ENCODE results near the gene PCDH9.

The PCDH9 gene

GRCh38 chr13:67225252-67226159 is 4.6 kb downstream of the PCDH9 start:
- DNase-seq: no peak

- DNase-seq: peak; percentile 40
These were observed 5.8 kb downstream of the PCDH9 start for GRCh38 chr13:67224148-67224846.

- DNase-seq: no peak
These were observed 6.4 kb downstream of the PCDH9 start for GRCh38 chr13:67223742-67224141.

- no peak for DNase-seq
These were observed 7.1 kb downstream of the PCDH9 start for GRCh38 chr13:67223024-67223423.

- no peak for DNase-seq
These were observed 8.4 kb downstream of the PCDH9 start for GRCh38 chr13:67221630-67222226.

GRCh38 chr13:67219113-67219512 is 11.0 kb downstream of the PCDH9 start:
- no peak for DNase-seq

- DNase-seq: no peak
These were observed 12.3 kb downstream of the PCDH9 start for GRCh38 chr13:67217880-67218279.

GRCh38 chr13:67216864-67217263 is 13.3 kb downstream of the PCDH9 start:
- DNase-seq: no peak

GRCh38 chr13:67210208-67210607 is 19.9 kb downstream of the PCDH9 start:
- no peak for DNase-seq

GRCh38 chr13:67208552-67208951 is 21.6 kb downstream of the PCDH9 start:
- no peak for DNase-seq

GRCh38 chr13:67204764-67205163 is 25.4 kb downstream of the PCDH9 start:
- DNase-seq: no peak

GRCh38 chr13:67200605-67201004 is 29.5 kb downstream of the PCDH9 start:
- DNase-seq: no peak

- no peak for DNase-seq
These were observed 30.0 kb downstream of the PCDH9 start for GRCh38 chr13:67200183-67200582.

- DNase-seq: no peak
These were observed 32.4 kb downstream of the PCDH9 start for GRCh38 chr13:67197704-67198103.

GRCh38 chr13:67193979-67194378 is 36.2 kb downstream of the PCDH9 start:
- DNase-seq: no peak

- DNase-seq: no peak
These were observed 37.4 kb downstream of the PCDH9 start for GRCh38 chr13:67192751-67193150.

- no peak for DNase-seq
These were observed 43.1 kb downstream of the PCDH9 start for GRCh38 chr13:67186995-67187569.

- DNase-seq: no peak
These were observed 45.9 kb downstream of the PCDH9 start for GRCh38 chr13:67184247-67184646.

- DNase-seq: no peak
These were observed 47.0 kb downstream of the PCDH9 start for GRCh38 chr13:67183151-67183550.

GRCh38 chr13:67175836-67176459 is 54.2 kb downstream of the PCDH9 start:
- DNase-seq: no peak

- no peak for DNase-seq
These were observed 61.8 kb downstream of the PCDH9 start for GRCh38 chr13:67168384-67168783.

GRCh38 chr13:67167420-67167819 is 62.7 kb downstream of the PCDH9 start:
- DNase-seq: no peak

- DNase-seq: no peak
These were observed 69.0 kb downstream of the PCDH9 start for GRCh38 chr13:67161176-67161575.

All from activated CD4-positive, alpha-beta T cell treated with anti-CD3 and anti-CD28 coated beads, Interleukin-2, amount 50 U/mL, for 1 hour (primary cell).